ENCODE data around the gene HCRT. TPM values are rescaled to one million over a fixed set of nuclear protein-coding genes. Genes with fewer than 3 reads are reported as not detected.
A peak's percentile ranks its signal among the peaks of the same experiment; 100 is the strongest.

The HCRT gene
- total RNA-seq, 2 experiments from 2014 or later, result not detected

DNA sequence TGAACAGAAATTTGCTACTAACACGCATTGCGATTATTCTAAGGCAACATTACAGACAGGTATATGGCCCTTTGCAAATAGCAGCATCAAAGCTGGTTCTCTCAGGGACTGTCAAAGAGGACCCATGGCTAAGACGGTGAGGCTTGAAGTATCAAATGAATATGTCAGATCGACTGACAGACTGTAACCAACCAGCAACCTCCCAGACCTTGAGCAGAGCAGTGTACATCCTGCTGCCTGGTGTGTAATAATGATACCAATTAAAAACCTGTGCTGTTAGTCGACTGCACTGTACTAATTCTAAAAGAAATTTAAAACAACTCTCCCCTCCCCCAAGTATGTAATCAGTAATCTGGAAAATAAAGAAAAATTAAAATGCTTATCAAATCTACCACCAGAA is 45.0 kb upstream of the HCRT start:
- ATAC-seq (ENCODE audit: poor library complexity) (no peak), DNase-seq (no peak)
- Mint-ChIP-seq H3K36me3 (ENCODE audit: low read depth) (peaks cover 45% of the 10 kb centered on the region), H3K4me3 (no peak overlapping the region), H3K9me3 (no peaks in the 10 kb centered on the region), H3K4me1 (ENCODE audit: low read depth) (peaks cover 25% of the 10 kb centered on the region), H3K27me3 (no peaks in the 10 kb centered on the region), H3K27ac (peak overlapping the region; percentile 64)
- H3K27me3 ChIP-seq (ENCODE audit: control insufficient read depth in 1 of 2, insufficient read depth in 2 of 2, low read length in 2 of 2), result no peaks in the 10 kb centered on the region
- TF ChIP-seq, protein P1, sequence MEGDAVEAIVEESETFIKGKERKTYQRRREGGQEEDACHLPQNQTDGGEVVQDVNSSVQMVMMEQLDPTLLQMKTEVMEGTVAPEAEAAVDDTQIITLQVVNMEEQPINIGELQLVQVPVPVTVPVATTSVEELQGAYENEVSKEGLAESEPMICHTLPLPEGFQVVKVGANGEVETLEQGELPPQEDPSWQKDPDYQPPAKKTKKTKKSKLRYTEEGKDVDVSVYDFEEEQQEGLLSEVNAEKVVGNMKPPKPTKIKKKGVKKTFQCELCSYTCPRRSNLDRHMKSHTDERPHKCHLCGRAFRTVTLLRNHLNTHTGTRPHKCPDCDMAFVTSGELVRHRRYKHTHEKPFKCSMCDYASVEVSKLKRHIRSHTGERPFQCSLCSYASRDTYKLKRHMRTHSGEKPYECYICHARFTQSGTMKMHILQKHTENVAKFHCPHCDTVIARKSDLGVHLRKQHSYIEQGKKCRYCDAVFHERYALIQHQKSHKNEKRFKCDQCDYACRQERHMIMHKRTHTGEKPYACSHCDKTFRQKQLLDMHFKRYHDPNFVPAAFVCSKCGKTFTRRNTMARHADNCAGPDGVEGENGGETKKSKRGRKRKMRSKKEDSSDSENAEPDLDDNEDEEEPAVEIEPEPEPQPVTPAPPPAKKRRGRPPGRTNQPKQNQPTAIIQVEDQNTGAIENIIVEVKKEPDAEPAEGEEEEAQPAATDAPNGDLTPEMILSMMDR (IDR thresholded peaks at IDR 0.05), result no peak
- ChIA-PET POLR2A (interaction anchor here (1.8 kb wide), 1 partner anchor 18 kb away, joined by 8 read pairs; no protein-coding TSS in a partner anchor), CTCF (interaction anchor here (0.7 to 1.5 kb wide), 3 partner anchors 17 to 230 kb away, joined by 3 to 6 read pairs (median 3); no protein-coding TSS in a partner anchor)
- no peaks in the 10 kb centered on the region for H3K9me3 ChIP-seq (ENCODE audit: control insufficient read depth in 1 of 2, insufficient read depth in 1 of 2, low read length in 2 of 2)
- H3K4me1 ChIP-seq (ENCODE audit: insufficient read depth, low read length), result peaks cover 7% of the 10 kb centered on the region
- intact Hi-C loops (cut with DNase I, micrococcal nuclease), result no loop called here
- peaks cover 46% of the 10 kb centered on the region for H3K36me3 ChIP-seq (ENCODE audit: insufficient read depth, low read length)
- H3K27ac ChIP-seq (ENCODE audit: low read depth in 1 of 2, low read length in 2 of 2), result no peak overlapping the region
- H3K4me3 ChIP-seq (ENCODE audit: low read length), result no peak overlapping the region

DNA sequence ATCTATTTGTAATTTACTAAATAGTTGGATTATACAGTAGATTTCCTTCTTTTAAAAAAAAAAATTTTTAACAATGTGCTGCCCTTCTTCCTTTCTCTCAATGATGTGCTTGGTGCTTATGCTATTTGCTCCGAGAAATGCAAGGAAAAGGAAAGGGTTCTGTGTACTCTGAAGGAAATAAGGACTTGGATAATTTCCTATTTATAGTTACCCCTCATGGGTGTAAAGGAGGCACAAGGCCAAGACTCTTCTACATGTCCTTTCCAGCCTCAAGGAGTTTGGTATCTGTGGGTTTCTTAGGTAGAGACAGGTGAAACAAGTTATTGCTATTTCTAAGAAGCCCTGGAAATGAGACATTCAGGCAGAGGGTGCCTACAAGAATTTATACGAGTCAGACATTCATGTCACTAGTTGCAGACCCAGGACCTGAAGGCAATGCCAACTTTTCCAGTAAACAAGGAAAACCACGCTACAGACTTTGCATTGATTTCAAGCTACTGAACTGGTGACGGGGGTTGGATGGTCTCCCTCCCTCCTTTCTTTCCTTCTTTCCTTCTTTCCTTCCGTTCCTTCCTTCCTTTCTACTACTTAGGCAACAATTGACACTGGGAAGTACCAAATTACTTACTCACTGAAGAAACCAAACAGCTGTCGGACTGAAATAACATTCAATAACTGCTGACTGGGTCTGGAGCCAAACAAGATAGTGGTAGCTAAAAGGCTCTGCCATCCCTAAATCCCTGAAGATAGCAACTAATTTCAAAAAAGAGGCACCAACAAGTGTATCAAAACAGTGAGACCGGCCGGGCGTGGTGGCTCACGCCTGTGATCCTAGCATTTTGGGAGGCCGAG is 42.8 kb upstream of the HCRT start:
- no peaks in the 10 kb centered on the region for H3K27me3 ChIP-seq (ENCODE audit: control insufficient read depth in 1 of 2, insufficient read depth in 2 of 2, low read length in 2 of 2)
- H3K27ac Mint-ChIP-seq, result peak overlapping the region; percentile 43
- peaks cover 65% of the 10 kb centered on the region for H3K36me3 ChIP-seq (ENCODE audit: insufficient read depth, low read length)
- no peak overlapping the region for H3K4me3 ChIP-seq (ENCODE audit: low read length)
- peaks cover 61% of the 10 kb centered on the region for H3K36me3 Mint-ChIP-seq (ENCODE audit: low read depth)
- ATAC-seq (ENCODE audit: poor library complexity) (no peak), DNase-seq (no peak)
- ChIA-PET POLR2A (no interaction called here), CTCF (interaction anchor here (0.5 to 0.9 kb wide), 2 partner anchors 9 to 20 kb away, joined by 3 read pairs; no protein-coding TSS in a partner anchor)
- H3K9me3 Mint-ChIP-seq, result no peaks in the 10 kb centered on the region
- TF ChIP-seq, protein P1 (IDR thresholded peaks at IDR 0.05), result no peak
- no peak overlapping the region for H3K27ac ChIP-seq (ENCODE audit: low read depth in 1 of 2, low read length in 2 of 2)
- H3K27me3 Mint-ChIP-seq, result no peaks in the 10 kb centered on the region
- no peaks in the 10 kb centered on the region for H3K9me3 ChIP-seq (ENCODE audit: control insufficient read depth in 1 of 2, insufficient read depth in 1 of 2, low read length in 2 of 2)
- peaks cover 8% of the 10 kb centered on the region for H3K4me1 Mint-ChIP-seq (ENCODE audit: low read depth)
- H3K4me1 ChIP-seq (ENCODE audit: insufficient read depth, low read length), result peaks cover 4% of the 10 kb centered on the region
- intact Hi-C loops (cut with DNase I, micrococcal nuclease), result no loop called here
- H3K4me3 Mint-ChIP-seq, result no peak overlapping the region

DNA sequence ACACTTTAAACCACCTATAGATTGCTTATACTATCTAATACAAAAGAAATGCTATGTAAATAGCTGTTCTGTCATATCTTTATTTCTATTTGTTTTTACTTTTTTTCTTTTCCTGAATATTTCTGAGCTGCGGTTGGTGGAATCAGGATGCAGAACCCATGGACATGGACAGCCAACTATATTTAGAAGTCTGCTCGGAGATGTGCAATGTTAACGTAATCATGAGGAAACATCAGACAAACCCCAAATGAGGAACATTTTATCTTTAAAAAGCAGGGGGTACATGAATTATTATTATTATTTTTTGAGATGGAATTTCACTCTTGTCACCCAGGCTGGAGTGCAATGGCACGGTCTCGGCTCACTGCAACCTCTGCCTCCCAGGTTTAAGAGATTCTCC is 40.4 kb upstream of the HCRT start:
- no peak overlapping the region for H3K27ac ChIP-seq (ENCODE audit: low read depth in 1 of 2, low read length in 2 of 2)
- H3K4me3 ChIP-seq (ENCODE audit: low read length), result no peak overlapping the region
- intact Hi-C loops (cut with DNase I, micrococcal nuclease), result no loop called here
- Mint-ChIP-seq H3K4me3 (no peak overlapping the region), H3K27me3 (no peaks in the 10 kb centered on the region), H3K27ac (no peak overlapping the region), H3K36me3 (ENCODE audit: low read depth) (peaks cover 79% of the 10 kb centered on the region), H3K9me3 (no peaks in the 10 kb centered on the region), H3K4me1 (ENCODE audit: low read depth) (peaks cover 18% of the 10 kb centered on the region)
- no peak for ATAC-seq (ENCODE audit: poor library complexity)
- H3K27me3 ChIP-seq (ENCODE audit: control insufficient read depth in 1 of 2, insufficient read depth in 2 of 2, low read length in 2 of 2), result no peaks in the 10 kb centered on the region
- TF ChIP-seq, protein P1 (IDR thresholded peaks at IDR 0.05), result no peak
- ChIA-PET POLR2A (interaction anchor here (1.6 kb wide), 1 partner anchor 23 kb away, joined by 3 read pairs; no protein-coding TSS in a partner anchor), CTCF (interaction anchor here (1.3 kb wide), 1 partner anchor 50 kb away, joined by 3 read pairs; no protein-coding TSS in a partner anchor)
- no peak for DNase-seq
- H3K4me1 ChIP-seq (ENCODE audit: insufficient read depth, low read length), result peaks cover 7% of the 10 kb centered on the region
- H3K36me3 ChIP-seq (ENCODE audit: insufficient read depth, low read length), result peaks cover 76% of the 10 kb centered on the region
- H3K9me3 ChIP-seq (ENCODE audit: control insufficient read depth in 1 of 2, insufficient read depth in 1 of 2, low read length in 2 of 2), result no peaks in the 10 kb centered on the region

Measured in CD4-positive, alpha-beta T cell (primary cell).